UCSD-AML1 (cell line): Measurements from ENCODE around the gene IMP3.
A peak's percentile ranks its signal among the peaks of the same experiment; 100 is the strongest.
"Not testable (repeated sequence)": the region's sequence is repeated elsewhere in the genome, so short reads cannot be mapped to it uniquely, and the experiment has no call there.

Experiments
- DNase-seq: peaks from one replicate; lab custom pipeline; 2025; ENCODE audit not compliant: unreplicated experiment; lab: John Stamatoyannopoulos, UW

The IMP3 gene

GRCh38 chr15:75639709-75640482, at the start of gene IMP3:
Gene IMP3 (minus strand): TSS chr15:75640224. CDS start chr15:75640168, 56 bp downstream.
- peak; percentile 95 for DNase-seq

- not testable (repeated sequence) for DNase-seq
Measured at GRCh38 chr15:75689429-75689828, 49.4 kb upstream of the IMP3 start.

GRCh38 chr15:75688831-75689230, 48.8 kb upstream of the IMP3 start:
- DNase-seq, result no peak

- no peak for DNase-seq
Measured at GRCh38 chr15:75688278-75688557, 48.2 kb upstream of the IMP3 start.

GRCh38 chr15:75687486-75688277, 47.7 kb upstream of the IMP3 start:
- DNase-seq, result no peak

GRCh38 chr15:75686212-75686642, 46.2 kb upstream of the IMP3 start:
- peak; percentile 88 for DNase-seq

GRCh38 chr15:75685195-75685594, 45.2 kb upstream of the IMP3 start:
- no peak for DNase-seq

GRCh38 chr15:75684648-75685047, 44.6 kb upstream of the IMP3 start:
- no peak for DNase-seq

GRCh38 chr15:75683646-75684312, 43.8 kb upstream of the IMP3 start:
- DNase-seq, result peak; percentile 68

GRCh38 chr15:75682181-75683135, 42.4 kb upstream of the IMP3 start:
- no peak for DNase-seq

- no peak for DNase-seq
Measured at GRCh38 chr15:75680007-75680789, 40.2 kb upstream of the IMP3 start.

GRCh38 chr15:75678324-75678690, 38.3 kb upstream of the IMP3 start:
- not testable (repeated sequence) for DNase-seq

- DNase-seq, result no peak
Measured at GRCh38 chr15:75677465-75678323, 37.7 kb upstream of the IMP3 start.

GRCh38 chr15:75676688-75677464, 36.9 kb upstream of the IMP3 start:
- no peak for DNase-seq

- DNase-seq, result no peak
Measured at GRCh38 chr15:75675579-75676404, 35.8 kb upstream of the IMP3 start.

- no peak for DNase-seq
Measured at GRCh38 chr15:75674366-75674765, 34.3 kb upstream of the IMP3 start.

GRCh38 chr15:75673426-75674235, 33.6 kb upstream of the IMP3 start:
- no peak for DNase-seq
